Activated T-cell treated with anti-CD3 and anti-CD28 coated beads for 24 hours (primary cell): ENCODE results near the gene FRA10AC1.

Source experiments
- DNase-seq: peaks from one replicate; pipeline ENCODE4 v3.0.0-alpha.2; 2020; ENCODE audit warnings: low read depth

The FRA10AC1 gene

GRCh38 chr10:93702210-93703001 is at the start of gene FRA10AC1:
TSS of gene FRA10AC1 (minus strand) at chr10:93702592. CDS start at chr10:93700106, 2,486 bp downstream.
- peak; percentile 88 for DNase-seq

GRCh38 chr10:93751832-93752231 is 49.4 kb upstream of the FRA10AC1 start:
- DNase-seq: no peak

GRCh38 chr10:93751124-93751523 is 48.7 kb upstream of the FRA10AC1 start:
- DNase-seq: no peak

GRCh38 chr10:93749218-93749799 is 46.9 kb upstream of the FRA10AC1 start:
- DNase-seq: no peak

- no peak for DNase-seq
Observed at GRCh38 chr10:93746844-93747284, 44.5 kb upstream of the FRA10AC1 start.

GRCh38 chr10:93745408-93746065 is 43.1 kb upstream of the FRA10AC1 start:
- no peak for DNase-seq

GRCh38 chr10:93742633-93743349 is 40.4 kb upstream of the FRA10AC1 start:
- no peak for DNase-seq

- no peak for DNase-seq
Observed at GRCh38 chr10:93741367-93741766, 39.0 kb upstream of the FRA10AC1 start.

- DNase-seq: no peak
Observed at GRCh38 chr10:93726024-93726423, 23.6 kb upstream of the FRA10AC1 start.

- no peak for DNase-seq
Observed at GRCh38 chr10:93723153-93723552, 20.8 kb upstream of the FRA10AC1 start.

GRCh38 chr10:93722550-93722949 is 20.2 kb upstream of the FRA10AC1 start:
- DNase-seq: no peak

- DNase-seq: no peak
Observed at GRCh38 chr10:93719901-93720300, 17.5 kb upstream of the FRA10AC1 start.

- no peak for DNase-seq
Observed at GRCh38 chr10:93718937-93719725, 16.7 kb upstream of the FRA10AC1 start.

GRCh38 chr10:93716766-93717165 is 14.4 kb upstream of the FRA10AC1 start:
- DNase-seq: no peak

GRCh38 chr10:93715345-93715744 is 13.0 kb upstream of the FRA10AC1 start:
- no peak for DNase-seq

- DNase-seq: no peak
Observed at GRCh38 chr10:93712593-93712992, 10.2 kb upstream of the FRA10AC1 start.

- no peak for DNase-seq
Observed at GRCh38 chr10:93711891-93712290, 9.5 kb upstream of the FRA10AC1 start.

- no peak for DNase-seq
Observed at GRCh38 chr10:93710333-93710909, 8.0 kb upstream of the FRA10AC1 start.

- no peak for DNase-seq
Observed at GRCh38 chr10:93707623-93708022, 5.2 kb upstream of the FRA10AC1 start.

- DNase-seq: no peak
Observed at GRCh38 chr10:93704451-93704850, 2.1 kb upstream of the FRA10AC1 start.

- no peak for DNase-seq
Observed at GRCh38 chr10:93703841-93704240, 1.4 kb upstream of the FRA10AC1 start.
